GM21576 (cell line): Measurements from ENCODE around the gene TRIM63.
A peak's percentile ranks its signal among the peaks of the same experiment; 100 is the strongest.
"Not testable (repeated sequence)": the region's sequence is repeated elsewhere in the genome, so short reads cannot be mapped to it uniquely, and the experiment has no call there.

Source experiments
- ATAC-seq: cut with Tn5 transposase; IDR thresholded peaks from one replicate; pipeline ENCODE4 v1.9.1; 2021; ENCODE audit warnings: mild to moderate bottlenecking, moderate library complexity; ENCODE audit not compliant: unreplicated experiment

TRIM63 gene

DNA sequence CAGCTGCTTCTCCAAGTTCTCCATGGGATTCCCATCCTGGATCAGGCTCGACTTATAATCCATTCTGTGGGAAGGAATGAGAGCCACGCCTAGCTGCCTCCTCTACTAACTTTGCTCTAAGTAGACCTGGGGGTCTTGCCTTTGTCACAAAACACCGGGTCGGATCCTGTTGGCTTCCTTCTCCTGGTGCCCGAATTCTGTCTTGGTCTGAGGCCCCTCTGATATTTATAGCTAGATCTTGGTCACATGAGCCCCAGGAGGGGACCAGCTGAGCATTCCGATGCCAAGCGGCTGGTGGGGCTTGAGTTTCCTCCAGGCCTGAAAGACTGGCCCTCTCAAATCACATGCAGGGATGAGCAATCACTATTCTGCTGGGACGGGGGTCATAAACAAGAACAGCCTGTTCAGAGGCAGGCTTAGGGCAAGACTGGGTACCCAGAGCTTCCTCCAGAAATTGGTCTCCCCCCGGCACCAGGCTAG lies at the start of gene TRIM63:
Gene TRIM63 (minus strand): TSS at position 199 of the 480 bp plus-strand sequence. CDS start 136 bp downstream, at position 63.
- no peak for ATAC-seq

DNA sequence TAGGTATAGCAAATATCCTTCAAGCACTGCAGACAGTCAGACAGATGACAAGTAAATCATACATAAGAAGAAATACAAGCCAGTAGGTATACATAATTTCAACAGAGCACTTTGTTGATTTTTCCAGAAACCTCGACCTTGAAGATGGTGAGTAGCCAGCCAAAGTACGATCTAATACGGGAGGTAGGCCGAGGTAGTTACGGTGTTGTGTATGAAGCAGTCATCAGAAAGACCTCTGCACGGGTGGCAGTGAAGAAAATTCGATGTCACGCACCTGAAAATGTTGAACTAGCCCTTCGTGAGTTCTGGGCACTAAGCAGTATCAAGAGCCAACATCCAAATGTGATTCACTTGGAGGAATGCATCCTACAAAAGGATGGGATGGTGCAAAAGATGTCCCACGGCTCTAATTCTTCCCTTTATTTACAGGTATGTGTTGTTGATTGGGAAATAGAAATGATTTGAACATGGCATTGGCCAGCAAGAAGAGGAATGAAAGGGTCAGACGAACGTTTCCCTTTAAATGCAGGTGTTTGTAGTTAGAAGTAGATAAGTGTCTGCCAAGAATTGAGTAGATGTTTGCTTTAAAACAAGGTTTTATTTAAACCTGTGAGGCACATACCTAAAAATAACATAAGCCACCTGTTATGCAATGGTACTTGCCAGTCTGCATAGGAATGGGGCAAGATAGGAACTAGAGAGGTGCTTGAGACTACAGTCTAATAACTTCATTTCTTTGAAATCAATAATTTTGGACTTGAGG lies 46.9 kb upstream of the TRIM63 start:
- ATAC-seq = no peak

DNA sequence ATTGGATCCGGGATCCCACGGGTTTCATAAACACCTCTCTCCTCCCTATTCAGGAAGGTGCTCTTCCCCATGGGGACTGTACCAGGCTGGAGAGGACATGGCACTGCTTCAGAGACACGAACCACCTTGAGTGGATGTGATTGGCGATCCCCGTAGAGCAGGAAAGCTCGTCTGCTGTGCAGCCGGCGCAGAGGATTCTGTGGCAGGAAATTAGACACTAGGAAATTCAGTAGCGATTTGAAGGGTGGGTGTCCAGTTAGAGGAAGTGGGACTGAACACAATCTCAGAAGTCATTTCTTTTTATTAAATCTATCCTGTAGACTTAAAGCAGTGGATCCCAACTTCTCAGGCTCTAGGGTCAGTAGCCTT lies 45.0 kb upstream of the TRIM63 start:
- peak; percentile 3 for ATAC-seq

DNA sequence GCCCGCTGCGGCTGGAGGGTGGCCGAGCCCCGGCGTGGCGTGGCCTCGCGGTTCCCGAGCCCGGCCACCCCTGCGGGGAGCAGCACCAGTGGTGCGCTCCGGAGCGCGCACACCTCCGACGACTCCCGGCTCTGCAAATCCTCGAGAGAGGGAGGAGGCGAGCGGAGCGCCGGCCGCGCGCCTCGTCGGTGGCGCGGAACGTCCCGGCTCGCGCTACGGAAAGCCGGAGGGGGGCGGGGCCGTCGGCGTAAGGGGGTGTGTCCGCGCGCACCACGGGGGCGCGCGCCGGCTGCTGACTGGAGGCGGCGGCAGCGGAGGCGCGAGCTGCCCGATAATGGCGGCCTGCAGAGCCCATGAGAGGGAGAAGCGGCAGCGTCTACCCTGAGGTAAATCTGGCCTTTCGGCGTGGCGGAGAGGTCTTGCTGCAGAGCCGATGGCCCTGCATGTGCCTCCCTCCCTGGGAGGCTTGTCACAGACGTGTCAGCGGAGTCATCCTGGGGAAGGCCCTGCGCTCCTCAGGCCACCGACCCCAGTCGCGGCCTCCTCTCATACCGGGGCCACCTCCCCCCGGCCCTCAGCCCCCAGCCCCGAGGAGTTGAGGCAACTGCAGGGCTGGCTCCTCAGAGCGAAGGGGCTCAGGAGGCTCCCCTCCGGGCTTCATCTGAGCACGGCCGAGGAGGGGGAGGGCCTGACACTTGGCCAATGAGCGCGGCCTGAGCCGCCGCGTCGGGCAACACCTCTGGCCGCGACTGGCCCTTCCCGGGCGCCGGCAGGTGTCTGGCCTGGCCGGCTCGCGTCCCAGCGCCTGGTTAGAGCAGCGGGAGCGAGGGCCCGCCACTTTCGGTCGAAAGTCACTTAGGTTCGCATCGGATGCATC lies 44.3 kb upstream of the TRIM63 start, which contains the start of gene PDIK1L:
Gene PDIK1L (plus strand): TSS at position 295 of the 877 bp plus-strand sequence. CDS start 2,485 bp downstream, outside the sequence.
- peak; percentile 53 for ATAC-seq

DNA sequence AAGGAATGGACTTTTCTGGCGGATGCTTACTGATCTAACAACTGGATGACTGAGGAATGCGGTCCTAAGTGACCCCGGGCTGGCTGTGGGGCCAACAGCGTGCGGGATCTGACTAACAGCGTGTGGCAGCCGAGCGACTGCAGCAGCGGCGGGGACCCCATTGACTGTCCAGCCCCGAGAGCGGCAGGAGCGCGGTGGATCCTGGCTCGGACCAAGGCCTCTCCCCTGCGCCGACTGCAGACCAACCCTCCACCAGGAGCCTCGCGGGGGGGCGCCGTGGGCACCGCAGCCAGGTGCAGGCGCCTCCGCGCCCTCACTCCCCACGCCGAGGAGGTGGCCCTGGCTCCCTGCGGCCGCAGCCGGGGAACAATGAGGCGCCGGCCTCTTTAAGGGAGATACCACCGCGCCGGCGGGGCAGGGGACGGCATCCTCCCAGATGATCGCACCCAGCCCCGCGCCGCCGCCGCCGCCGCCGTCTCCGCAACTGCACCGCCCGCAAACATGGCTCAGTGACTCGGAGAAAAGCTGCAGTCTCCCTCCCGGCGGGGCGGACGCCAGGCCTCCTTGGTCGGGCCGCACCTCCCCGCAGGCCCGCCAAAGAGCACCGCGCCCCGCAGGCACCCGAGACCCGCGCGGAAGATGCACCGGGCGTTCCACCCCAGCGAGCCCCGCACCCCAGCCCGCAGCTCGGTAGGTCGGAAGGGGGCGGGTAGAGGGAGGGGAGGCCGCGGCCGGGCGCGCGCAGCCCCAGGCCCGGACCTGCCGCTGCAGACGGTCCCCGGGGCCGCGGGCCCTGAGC lies 43.5 kb upstream of the TRIM63 start:
- ATAC-seq = peak; percentile 46

DNA sequence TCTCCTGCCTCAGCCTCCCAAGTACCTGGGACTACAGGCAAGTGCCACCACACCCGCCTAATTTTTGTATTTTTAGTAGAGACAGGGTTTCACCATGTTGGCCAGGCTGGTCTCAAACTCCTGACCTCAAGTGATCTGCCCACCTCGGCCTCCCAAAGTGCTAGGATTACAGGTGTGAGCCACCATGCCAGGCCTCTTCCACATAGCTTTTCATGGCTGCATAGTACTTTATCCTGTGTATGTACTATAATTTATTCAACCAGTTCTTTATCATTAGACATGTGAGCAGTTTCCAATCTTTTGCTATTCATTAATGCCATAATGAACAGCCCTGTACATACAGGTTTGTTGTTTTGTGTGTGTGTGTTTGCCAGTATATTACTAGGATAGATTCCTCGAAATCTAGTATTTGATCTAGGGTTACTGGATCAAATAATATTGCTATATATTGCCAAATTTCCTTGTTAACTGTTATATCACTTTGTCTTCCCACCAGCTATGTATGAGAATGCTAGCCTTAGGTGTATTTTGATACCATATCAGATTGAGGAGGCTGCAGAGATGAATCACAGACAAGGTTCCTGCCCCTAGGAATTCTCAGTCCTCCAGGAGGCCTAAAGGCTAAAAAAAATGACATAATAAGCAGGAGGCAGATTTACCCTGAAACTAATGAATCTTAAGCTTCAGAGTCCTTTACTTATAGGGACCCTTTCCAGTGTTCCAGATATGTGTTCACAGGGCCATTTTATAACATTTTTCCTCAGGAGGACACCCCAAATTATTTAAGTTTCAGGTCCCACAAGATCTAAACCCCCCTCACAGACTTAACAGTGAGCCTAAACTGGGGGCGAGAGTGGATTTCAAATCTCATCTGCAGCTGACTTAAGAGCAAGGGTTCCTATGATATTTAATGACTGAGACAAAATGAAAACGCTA lies 42.1 kb upstream of the TRIM63 start:
- ATAC-seq = no peak

DNA sequence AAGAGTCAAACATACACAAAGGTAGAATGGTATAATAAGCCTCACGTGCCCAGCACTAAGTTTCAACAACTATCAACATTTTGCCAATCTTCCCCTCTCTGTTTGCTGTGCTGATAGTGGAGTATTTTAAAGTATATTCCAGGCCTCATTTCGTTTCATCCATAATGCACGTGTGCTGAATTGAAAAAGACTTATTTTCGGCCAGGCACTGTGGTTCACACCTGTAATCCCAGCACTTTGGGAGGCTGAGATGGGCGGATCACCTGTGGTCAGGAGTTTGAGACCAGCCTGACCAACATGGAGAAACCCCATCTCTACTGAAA lies 37.8 kb upstream of the TRIM63 start:
- not testable (repeated sequence) for ATAC-seq

DNA sequence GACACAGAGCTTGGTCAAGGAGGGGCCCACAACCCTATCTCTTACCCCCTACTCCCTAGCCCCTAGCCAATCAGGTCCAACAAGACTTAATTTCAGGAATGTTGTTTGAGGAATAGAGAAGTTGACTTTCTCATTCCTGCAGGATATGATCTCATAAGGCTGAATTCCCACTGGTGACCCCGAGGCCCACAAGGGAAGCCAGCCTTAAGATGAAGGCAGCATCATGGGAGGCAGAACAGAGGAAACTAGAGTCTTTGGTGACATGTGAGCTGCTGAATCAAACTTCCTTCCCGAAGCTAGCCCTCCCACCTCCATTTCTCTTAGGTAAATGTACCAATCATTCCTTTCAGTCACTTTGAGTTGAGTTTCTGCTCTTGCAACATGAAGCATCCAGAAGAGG lies 35.1 kb upstream of the TRIM63 start:
- ATAC-seq = no peak

DNA sequence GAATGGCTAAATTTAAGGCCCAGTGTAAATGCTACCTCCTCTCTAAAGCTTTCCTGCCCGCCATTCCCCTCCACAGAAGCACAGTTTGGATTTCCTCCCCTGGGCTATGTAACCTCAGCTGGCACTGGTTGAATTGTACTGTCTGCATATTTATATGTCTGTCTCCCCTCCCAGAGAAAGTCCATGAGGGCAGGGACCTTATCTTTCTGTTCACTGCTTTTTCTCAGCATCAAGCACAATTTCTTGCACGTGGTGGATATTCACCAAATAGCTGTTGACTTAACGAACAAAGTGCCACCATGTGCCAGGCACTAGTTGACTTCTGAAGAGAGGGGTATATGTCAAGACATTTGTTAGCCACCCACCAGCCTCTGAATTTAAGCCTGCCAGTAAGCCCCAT lies 34.7 kb upstream of the TRIM63 start:
- no peak for ATAC-seq

DNA sequence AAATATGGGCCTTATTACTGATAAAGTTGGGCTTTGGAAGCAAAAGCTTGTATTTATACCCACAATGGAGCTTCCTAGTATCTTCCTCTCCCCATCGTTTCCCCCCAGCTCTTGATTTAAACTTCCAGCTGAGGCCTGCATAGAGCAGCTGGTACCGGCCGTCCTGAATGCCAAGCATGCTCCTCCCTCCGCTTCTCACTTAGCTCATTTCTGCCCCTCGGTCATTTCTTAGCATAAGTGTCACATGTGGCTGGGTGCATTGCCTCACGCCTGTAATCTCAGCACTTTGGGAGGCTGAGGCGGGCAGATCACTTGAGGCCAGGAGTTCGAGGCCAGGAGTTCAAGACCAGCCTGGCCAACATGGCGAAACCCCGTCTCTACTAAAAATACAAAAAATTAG lies 32.8 kb upstream of the TRIM63 start:
- not testable (repeated sequence) for ATAC-seq

DNA sequence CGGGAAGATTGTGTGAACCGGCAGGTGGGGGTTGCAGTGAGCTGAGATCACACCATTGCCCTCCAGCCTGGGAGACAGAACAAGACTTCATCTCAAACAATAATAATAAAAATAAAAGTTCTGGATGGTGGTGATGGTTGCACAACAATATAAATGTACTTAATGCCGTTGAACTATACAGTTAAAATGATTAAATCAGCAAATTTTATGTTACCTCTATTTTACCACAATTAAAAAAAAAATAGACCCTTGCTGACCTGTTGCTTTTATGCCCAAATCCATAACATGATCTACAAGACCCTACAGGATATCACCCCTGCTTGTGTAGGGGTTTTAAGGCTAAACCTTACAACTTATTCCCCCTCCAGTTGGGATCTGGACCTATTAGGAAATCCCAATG lies 32.4 kb upstream of the TRIM63 start:
- ATAC-seq = no peak

DNA sequence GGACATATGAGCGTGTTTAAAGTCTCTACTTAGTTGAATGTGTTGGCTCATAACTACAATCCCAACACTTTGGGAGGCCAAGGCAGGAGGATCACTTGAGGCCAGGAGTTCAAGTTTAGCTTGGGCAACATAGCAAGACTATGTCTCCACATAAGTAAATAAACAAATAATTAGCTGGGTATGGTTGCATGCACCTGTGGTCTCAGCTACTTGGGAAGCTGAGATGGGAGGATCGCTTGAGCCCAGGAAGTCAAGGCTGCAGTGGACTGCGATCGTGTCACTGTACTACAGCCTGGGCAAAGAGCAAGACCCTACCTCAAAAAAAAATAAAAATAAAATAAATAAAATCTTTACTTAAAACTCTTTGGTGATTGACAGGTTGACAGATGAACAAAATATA lies 31.2 kb upstream of the TRIM63 start:
- no peak for ATAC-seq

DNA sequence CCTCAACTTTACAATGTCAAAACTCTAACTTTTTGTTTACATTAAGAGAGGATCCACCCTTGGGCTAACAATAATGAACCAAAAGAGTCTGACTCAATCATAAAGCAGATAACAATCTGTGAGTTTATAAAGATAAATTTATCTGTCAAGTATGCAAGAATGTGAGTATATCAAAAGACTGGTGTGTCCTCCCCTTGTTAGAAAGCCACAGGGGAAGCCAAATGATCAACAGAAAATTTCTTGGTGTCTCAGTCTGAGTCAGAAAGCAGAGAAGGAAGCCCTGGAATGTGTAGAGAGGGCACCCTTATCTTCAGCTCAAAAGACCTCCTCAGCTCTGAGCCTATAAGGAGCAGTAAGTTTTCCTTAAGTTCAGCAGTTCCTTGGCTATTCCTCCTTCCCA lies 30.3 kb upstream of the TRIM63 start:
- ATAC-seq = no peak

DNA sequence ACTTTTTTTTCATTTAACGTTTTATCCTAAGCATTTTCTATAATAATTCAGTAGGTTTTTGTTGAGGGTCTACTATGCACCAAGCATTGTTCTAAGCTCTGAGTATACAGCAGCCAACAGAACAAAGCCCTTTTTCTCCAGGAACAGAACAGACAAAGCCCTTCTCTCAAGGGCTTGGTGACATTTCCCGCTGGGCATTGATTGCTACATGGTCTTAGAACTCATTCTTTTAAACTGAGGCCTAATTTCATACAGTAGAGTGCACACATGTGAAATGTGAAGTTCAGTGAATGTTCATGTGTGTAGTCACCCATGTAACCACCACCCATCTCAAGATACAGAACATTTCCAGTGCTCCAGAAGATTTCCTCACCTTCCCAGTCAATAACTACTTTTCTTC lies 29.0 kb upstream of the TRIM63 start:
- no peak for ATAC-seq

DNA sequence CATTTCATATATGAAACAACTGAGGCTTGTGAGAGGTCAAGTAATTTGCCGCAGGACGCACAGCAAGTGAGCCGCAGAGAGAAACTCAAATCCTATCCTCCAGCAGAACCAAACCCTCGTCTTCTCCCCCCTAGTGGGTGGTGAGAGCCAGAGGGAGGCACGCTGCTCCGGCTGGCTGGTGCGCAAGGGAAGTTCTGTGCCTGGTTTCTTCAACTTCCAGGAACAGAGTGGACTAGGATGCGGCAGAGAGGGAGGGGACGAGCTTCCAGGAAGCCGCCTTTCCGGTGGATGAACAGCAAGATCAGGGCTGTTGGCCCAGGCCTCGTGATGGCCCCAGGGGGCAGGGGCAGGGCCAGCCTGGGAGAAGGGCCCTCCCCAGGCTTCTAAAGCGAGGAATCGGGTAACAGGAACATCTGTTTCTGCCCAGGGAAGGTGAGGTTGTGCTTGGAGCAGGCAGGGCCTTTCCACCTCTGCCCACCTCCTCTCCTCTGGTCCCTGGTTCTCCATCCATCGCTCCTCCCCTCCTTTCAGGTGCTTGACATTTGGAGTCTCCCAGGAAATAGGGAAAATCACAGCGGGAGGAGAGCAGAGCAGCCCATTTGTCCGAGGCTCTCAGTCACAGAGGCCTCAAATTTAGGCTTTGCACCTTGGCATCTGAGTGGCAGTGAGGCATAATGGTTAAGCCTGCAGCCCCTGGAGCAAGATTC lies 27.4 kb upstream of the TRIM63 start:
- ATAC-seq = no peak

DNA sequence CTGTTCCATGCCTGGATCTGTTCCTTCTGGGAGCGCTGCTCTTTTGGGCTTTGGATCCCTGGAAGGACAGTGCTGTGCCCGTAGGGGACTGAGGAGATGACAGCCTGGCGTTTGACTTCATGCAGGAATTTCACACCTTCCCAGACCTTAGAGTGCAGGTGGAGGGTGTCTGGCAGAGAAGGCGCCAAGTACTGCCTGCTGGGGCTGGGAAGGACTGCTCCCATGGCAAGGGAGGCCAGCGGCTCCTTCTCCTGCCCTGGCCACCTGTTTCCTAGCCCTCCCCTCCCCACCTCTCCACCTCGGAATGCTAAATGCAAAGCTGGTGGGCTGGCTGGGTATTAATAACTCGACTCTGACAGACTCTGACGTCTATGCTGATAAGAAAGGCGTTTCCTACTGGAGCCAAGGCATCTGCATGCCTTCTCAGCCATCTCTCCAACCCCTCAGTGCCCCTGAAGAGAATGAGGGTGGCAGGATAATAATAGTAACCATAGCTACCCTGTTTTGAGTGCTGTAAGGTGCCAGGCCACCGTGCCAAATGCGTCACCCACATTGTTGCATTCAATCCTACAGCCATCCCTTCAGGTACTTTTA lies 26.7 kb upstream of the TRIM63 start:
- no peak for ATAC-seq

DNA sequence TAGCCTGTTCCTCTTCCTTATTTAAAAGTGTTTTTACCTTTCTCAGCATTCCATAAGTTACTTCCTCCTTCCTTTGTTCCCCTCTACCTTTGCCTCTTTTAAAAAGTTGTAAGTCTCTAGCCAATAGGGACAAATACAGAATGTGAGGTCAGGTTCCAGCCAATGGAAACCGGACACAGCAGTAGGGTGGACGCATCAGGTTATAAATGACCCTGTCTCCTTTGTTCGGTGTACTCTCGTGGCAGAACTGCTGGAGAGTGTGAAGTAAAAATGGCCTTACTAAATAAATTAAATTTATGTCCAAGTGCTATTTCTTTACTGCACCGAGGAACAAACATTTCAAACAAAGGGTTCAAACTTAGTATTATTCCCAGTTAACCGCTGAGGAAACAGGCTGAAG lies 26.1 kb upstream of the TRIM63 start:
- ATAC-seq = not testable (repeated sequence)

DNA sequence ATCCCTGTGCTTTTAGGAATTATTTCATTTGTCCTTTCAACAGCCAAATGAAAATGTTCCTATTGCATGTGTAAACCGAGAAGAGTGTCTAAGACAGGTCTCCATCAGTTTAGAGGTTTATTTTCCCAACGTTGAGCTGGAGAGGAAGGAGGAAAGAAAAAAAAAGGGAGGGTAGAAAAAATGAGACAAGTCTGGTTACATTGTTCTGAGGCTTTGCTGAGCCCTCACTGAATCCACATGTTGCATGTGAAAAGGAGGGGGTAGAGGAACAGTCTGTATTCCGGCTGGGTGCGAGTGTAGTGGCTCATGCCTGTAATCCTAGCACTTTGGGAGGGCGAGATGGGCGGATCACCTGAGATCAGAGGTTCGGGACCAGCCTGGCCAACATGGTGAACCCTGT lies 25.0 kb upstream of the TRIM63 start:
- no peak for ATAC-seq

DNA sequence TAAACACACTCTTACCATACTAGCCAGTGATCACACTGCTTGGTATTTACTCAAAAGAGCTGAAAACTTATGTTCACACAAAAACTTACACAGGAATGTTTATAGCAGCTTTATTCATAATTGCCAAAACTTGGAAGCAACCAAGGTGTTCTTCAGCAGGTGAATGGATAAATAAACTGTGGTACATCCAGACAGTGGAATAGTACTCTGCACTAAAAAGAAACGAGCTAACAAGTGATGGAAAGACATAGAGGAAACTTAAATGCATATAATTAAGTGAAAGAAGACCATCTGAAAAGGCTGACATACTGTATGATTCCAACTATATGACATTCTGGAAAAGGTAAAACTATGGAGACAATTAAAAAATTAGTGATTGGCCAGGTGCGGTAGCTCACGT lies 23.5 kb upstream of the TRIM63 start:
- no peak for ATAC-seq
